Osteoblast (primary cell): ENCODE measurements around the gene CADPS2. TPM values are rescaled to one million over a fixed set of nuclear protein-coding genes. Genes with fewer than 3 reads are reported as not detected.

Experiments used
- DNase-seq: peaks from one replicate; pipeline ENCODE4 v3.0.0; 2011; ENCODE audit warnings: low spot score, mixed read lengths; ENCODE audit not compliant: insufficient read length; ENCODE audit errors: missing footprints
- H2AFZ ChIP-seq: 2 replicates; pipeline ENCODE4 v1.6.0; 2011; ENCODE audit warnings: mild to moderate bottlenecking, low read length
- H3K27ac ChIP-seq: 2 replicates; pipeline ENCODE4 v1.5.1; 2011; ENCODE audit warnings: mild to moderate bottlenecking, low read depth, low read length, moderate library complexity
- H3K27me3 ChIP-seq: 2 replicates; pipeline ENCODE4 v1.6.0; 2012; ENCODE audit warnings: mild to moderate bottlenecking, control low read depth, inconsistent platforms, low read length, moderate library complexity; ENCODE audit not compliant: insufficient read depth
- H3K36me3 ChIP-seq: 2 replicates; pipeline ENCODE4 v1.5.1; 2011; ENCODE audit warnings: mild to moderate bottlenecking, low read length, control low read depth, moderate library complexity; ENCODE audit not compliant: insufficient read depth
- H3K4me1 ChIP-seq: 2 replicates; pipeline ENCODE4 v1.5.1; 2011; ENCODE audit warnings: mild to moderate bottlenecking, low read length, control low read depth, moderate library complexity; ENCODE audit not compliant: insufficient read depth
- H3K4me2 ChIP-seq: 2 replicates; pipeline ENCODE4 v1.6.0; 2011; ENCODE audit warnings: mild to moderate bottlenecking, low read length; ENCODE audit not compliant: insufficient read depth
- H3K4me3 ChIP-seq: fragments of 200-600 bp; sonication (generic); 3 replicates; pipeline ENCODE4 v1.5.1; 2012; ENCODE audit warnings: mild to moderate bottlenecking, low read length, inconsistent platforms; ENCODE audit not compliant: insufficient read depth
- H3K79me2 ChIP-seq: 2 replicates; pipeline ENCODE4 v1.6.0; 2012; ENCODE audit warnings: mild to moderate bottlenecking, low read length, control low read depth, inconsistent platforms; ENCODE audit not compliant: insufficient read depth
- H3K9me3 ChIP-seq: 2 replicates; pipeline ENCODE4 v1.5.1; 2011; ENCODE audit warnings: low read depth, low read length, control low read depth
- H4K20me1 ChIP-seq: 2 replicates; pipeline ENCODE4 v1.6.0; 2012; ENCODE audit warnings: mild to moderate bottlenecking, low read length, control low read depth; ENCODE audit not compliant: insufficient read depth
- total RNA-seq: library from RNA; depleted of rRNA; stranded (reverse); fragments of >200 nt; gene quantifications from 2 replicates; pipeline ENCODE4 v1.2.3, GENCODE V29; 2012
- TF ChIP-seq, protein P1 (sequence below): IDR thresholded peaks from 2 replicates; pipeline ENCODE4 v1.5.1; 2011; ENCODE audit warnings: mild to moderate bottlenecking, low read depth, low read length, moderate library complexity; ENCODE audit errors: extremely low read depth

Gene CADPS2
- total RNA-seq, 1 donor: 21.7 TPM

GRCh38 chr7:122619664-122620063 lies 266.6 kb downstream of the CADPS2 start:
- Histone ChIP-seq H3K36me3 (no peaks in the 10 kb centered on the region), H2AFZ (no peak overlapping the region), H3K9me3 (no peaks in the 10 kb centered on the region), H3K27ac (no peak overlapping the region), H3K27me3 (no peaks in the 10 kb centered on the region), H3K4me2 (no peak overlapping the region), H4K20me1 (no peaks in the 10 kb centered on the region), H3K4me1 (no peaks in the 10 kb centered on the region), H3K4me3 (no peak overlapping the region), H3K79me2 (no peaks in the 10 kb centered on the region)
- TF ChIP-seq, protein P1, sequence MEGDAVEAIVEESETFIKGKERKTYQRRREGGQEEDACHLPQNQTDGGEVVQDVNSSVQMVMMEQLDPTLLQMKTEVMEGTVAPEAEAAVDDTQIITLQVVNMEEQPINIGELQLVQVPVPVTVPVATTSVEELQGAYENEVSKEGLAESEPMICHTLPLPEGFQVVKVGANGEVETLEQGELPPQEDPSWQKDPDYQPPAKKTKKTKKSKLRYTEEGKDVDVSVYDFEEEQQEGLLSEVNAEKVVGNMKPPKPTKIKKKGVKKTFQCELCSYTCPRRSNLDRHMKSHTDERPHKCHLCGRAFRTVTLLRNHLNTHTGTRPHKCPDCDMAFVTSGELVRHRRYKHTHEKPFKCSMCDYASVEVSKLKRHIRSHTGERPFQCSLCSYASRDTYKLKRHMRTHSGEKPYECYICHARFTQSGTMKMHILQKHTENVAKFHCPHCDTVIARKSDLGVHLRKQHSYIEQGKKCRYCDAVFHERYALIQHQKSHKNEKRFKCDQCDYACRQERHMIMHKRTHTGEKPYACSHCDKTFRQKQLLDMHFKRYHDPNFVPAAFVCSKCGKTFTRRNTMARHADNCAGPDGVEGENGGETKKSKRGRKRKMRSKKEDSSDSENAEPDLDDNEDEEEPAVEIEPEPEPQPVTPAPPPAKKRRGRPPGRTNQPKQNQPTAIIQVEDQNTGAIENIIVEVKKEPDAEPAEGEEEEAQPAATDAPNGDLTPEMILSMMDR: no peak
- no peak for DNase-seq

- TF ChIP-seq, protein P1: no peak
- no peaks in the 10 kb centered on the region for H3K4me1 ChIP-seq
- H3K27me3 ChIP-seq: no peaks in the 10 kb centered on the region
- no peaks in the 10 kb centered on the region for H3K36me3 ChIP-seq
- no peak overlapping the region for H3K4me3 ChIP-seq
- no peak overlapping the region for H2AFZ ChIP-seq
- H3K79me2 ChIP-seq: no peaks in the 10 kb centered on the region
- H4K20me1 ChIP-seq: no peaks in the 10 kb centered on the region
- DNase-seq: no peak
- no peak overlapping the region for H3K27ac ChIP-seq
- no peak overlapping the region for H3K4me2 ChIP-seq
- H3K9me3 ChIP-seq: no peaks in the 10 kb centered on the region
These were observed 267.6 kb downstream of the CADPS2 start for GRCh38 chr7:122618585-122619189.

- DNase-seq: no peak
- no peaks in the 10 kb centered on the region for H3K4me1 ChIP-seq
- H3K4me2 ChIP-seq: no peak overlapping the region
- TF ChIP-seq, protein P1: no peak
- H3K79me2 ChIP-seq: no peaks in the 10 kb centered on the region
- H3K36me3 ChIP-seq: no peaks in the 10 kb centered on the region
- no peak overlapping the region for H3K27ac ChIP-seq
- no peak overlapping the region for H2AFZ ChIP-seq
- H3K27me3 ChIP-seq: no peaks in the 10 kb centered on the region
- no peaks in the 10 kb centered on the region for H3K9me3 ChIP-seq
- no peaks in the 10 kb centered on the region for H4K20me1 ChIP-seq
- H3K4me3 ChIP-seq: no peak overlapping the region
These were observed 269.3 kb downstream of the CADPS2 start for GRCh38 chr7:122616951-122617350.

DNA sequence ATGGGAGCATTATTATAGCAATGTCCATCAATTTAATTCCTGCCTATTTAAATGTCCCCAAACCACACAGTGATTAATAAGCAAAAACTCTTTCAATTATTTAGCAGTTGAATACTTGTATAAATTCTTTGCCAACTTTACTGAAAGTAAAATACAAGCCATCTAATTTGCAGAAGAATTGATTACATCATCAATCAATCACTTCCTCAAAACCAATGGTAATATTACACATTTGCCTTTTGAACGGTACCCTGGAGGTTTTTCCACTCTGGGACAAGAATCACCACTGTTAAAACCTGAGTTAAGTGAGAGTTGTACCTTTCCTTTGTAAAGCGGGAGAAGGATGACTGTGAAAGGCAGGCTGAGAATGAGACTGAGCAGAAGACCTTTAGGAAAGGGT lies 280.3 kb downstream of the CADPS2 start:
- no peaks in the 10 kb centered on the region for H3K79me2 ChIP-seq
- no peaks in the 10 kb centered on the region for H3K36me3 ChIP-seq
- no peaks in the 10 kb centered on the region for H3K9me3 ChIP-seq
- H3K27me3 ChIP-seq: no peaks in the 10 kb centered on the region
- no peak overlapping the region for H3K4me2 ChIP-seq
- no peak overlapping the region for H2AFZ ChIP-seq
- DNase-seq: no peak
- no peak overlapping the region for H3K27ac ChIP-seq
- TF ChIP-seq, protein P1: no peak
- peaks cover 2% of the 10 kb centered on the region for H3K4me1 ChIP-seq
- H3K4me3 ChIP-seq: no peak overlapping the region
- H4K20me1 ChIP-seq: no peaks in the 10 kb centered on the region
